ENCODE data around the gene KDM5C.

GRCh38 chrX:53266914-53267313 lies 41.9 kb upstream of the KDM5C start:
- TF ChIP-seq CTCF (IDR thresholded peaks at IDR 0.05), result no peak
- TF ChIP-seq POLR2AphosphoS5 (IDR thresholded peaks at IDR 0.05), result no peak
